HepG2 (cell line): ENCODE results near the gene SLC35A3. TPM values are rescaled to one million over a fixed set of nuclear protein-coding genes. Genes with fewer than 3 reads are reported as not detected.
"Not testable (repeated sequence)": the region's sequence is repeated elsewhere in the genome, so short reads cannot be mapped to it uniquely, and the experiment has no call there.

ENCODE experiments used
- ATAC-seq: fragments of 200-7000 bp; cut with Tn5 transposase; 3 replicates; pipeline ENCODE4 v1.9.1; 2020; ENCODE audit warnings: mild to moderate bottlenecking, moderate library complexity
- BruUV-seq: library from RNA; stranded (reverse); fragments of 400-500 nt; replicated peaks from 2 replicates; lab custom pipeline; 2021; lab: Mats Ljungman, UMichigan
- CTCF ChIA-PET: fragments of 300-600 bp; formaldehyde crosslinking; extraction: SDS; loops from one replicate; lab custom pipeline; 2021; ENCODE audit warnings: low total read pairs, inconsistent platforms, low intra/inter-chr PET ratio; lab: Yijun Ruan, JAX
- POLR2A ChIA-PET: fragments of 350-600 bp; sonication (Branson Sonifier 250); formaldehyde crosslinking; loops from one replicate; lab custom pipeline; 2020; ENCODE audit warnings: antibody characterized with exemption, inconsistent platforms; lab: Yijun Ruan, JAX
- DNase-seq: peaks from one replicate; pipeline ENCODE4 v3.0.0-alpha.2; 2015; ENCODE audit warnings: low spot score
- FAIRE-seq: peaks from 3 replicates; lab custom pipeline; 2011; peaks lifted over from hg19 to GRCh38; lab: Jason Lieb, UNC
- H2AFZ ChIP-seq: one replicate; pipeline ENCODE4 v1.6.1; 2011; ENCODE audit warnings: low read length, inconsistent platforms
- H3K27ac ChIP-seq: fragments of 300-600 bp; 3 replicates; pipeline ENCODE4 v1.8.0; 2011; ENCODE audit warnings: mixed run types, mild to moderate bottlenecking, mixed read lengths, low read length, inconsistent platforms; ENCODE audit not compliant: insufficient read depth; ENCODE audit errors: extremely low read length
- H3K27me3 ChIP-seq, 2 experiments: fragments of 200-600 bp in 1 of 2; 2 replicates in 1 of 2; 3 replicates in 1 of 2; pipeline versions ENCODE4 v1.6.0 to v1.8.0; 2011; ENCODE audit warnings: low read length in 2 of 2, mild to moderate bottlenecking in 2 of 2, moderate library complexity in 2 of 2, inconsistent platforms in 1 of 2; ENCODE audit not compliant: insufficient read depth in 2 of 2, control insufficient read depth in 1 of 2
- H3K36me3 ChIP-seq, 2 experiments: fragments of 200-600 bp in 1 of 2; replicated peaks in 1 of 2; 2 replicates in 1 of 2; 3 replicates in 1 of 2; pipeline versions ENCODE4 v1.5.1 to v1.8.0; 2011; ENCODE audit warnings: low read length in 2 of 2, inconsistent platforms in 1 of 2; ENCODE audit not compliant: insufficient read depth in 2 of 2, control insufficient read depth in 1 of 2
- H3K4me1 ChIP-seq: 2 replicates; pipeline ENCODE4 v1.5.1; 2012; ENCODE audit warnings: low read length, inconsistent platforms; ENCODE audit not compliant: insufficient read depth
- H3K4me2 ChIP-seq: 2 replicates; pipeline ENCODE4 v1.6.0; 2011; ENCODE audit warnings: low read depth, low read length, inconsistent platforms
- H3K4me3 ChIP-seq, 3 experiments: fragments of 200-600 bp in 1 of 3; sonication (generic), shearing (Covaris generic) in 1 of 3; replicated peaks in 1 of 3; 2 replicates each; pipeline ENCODE4 v1.5.1; 2011 to 2016; ENCODE audit warnings: low read length in 3 of 3, inconsistent platforms in 2 of 3, low read depth in 2 of 3, mild to moderate bottlenecking in 2 of 3, control low read depth in 1 of 3, mixed read lengths in 1 of 3; ENCODE audit not compliant: insufficient read depth in 1 of 3
- H3K79me2 ChIP-seq: one replicate; pipeline ENCODE4 v1.6.1; 2011; ENCODE audit warnings: low read length, inconsistent platforms; ENCODE audit not compliant: insufficient read depth
- H3K9ac ChIP-seq: 2 replicates; pipeline ENCODE4 v1.6.0; 2011; ENCODE audit warnings: mild to moderate bottlenecking, low read depth, low read length, inconsistent platforms; ENCODE audit not compliant: insufficient read depth
- H3K9me3 ChIP-seq: 2 replicates; pipeline ENCODE4 v1.5.1; 2012; ENCODE audit warnings: mild to moderate bottlenecking, low read length
- H4K20me1 ChIP-seq: 2 replicates; pipeline ENCODE4 v1.6.0; 2011; ENCODE audit warnings: inconsistent platforms, mild to moderate bottlenecking, low read length, moderate library complexity; ENCODE audit not compliant: insufficient read depth
- MIXL1 ChIP-seq: IDR thresholded peaks from 2 replicates; pipeline ENCODE4 v1.6.1; 2016
- PCBP2 ChIP-seq: fragments of 200-400 bp; formaldehyde crosslinking; optimal IDR thresholded peaks from 2 replicates; pipeline ENCODE3; 2018; ENCODE audit warnings: low read length, low read depth; ENCODE audit not compliant: poor library complexity, severe bottlenecking
- RELA ChIP-seq: sonication (generic); formaldehyde crosslinking; IDR thresholded peaks from 2 replicates; pipeline ENCODE4 v1.4.0; 2020; ENCODE audit warnings: missing genetic modification reagents
- ZNF230 ChIP-seq: sonication (generic); formaldehyde crosslinking; IDR thresholded peaks from 2 replicates; pipeline ENCODE4 v1.4.0; 2020; ENCODE audit warnings: mild to moderate bottlenecking, missing genetic modification reagents
- WGBS: methylation state at CpG from one replicate; pipeline ENCODE4 v1.1.6; 2017; ENCODE audit warnings: low lambda C conversion rate; 5-methylcytosine and 5-hydroxymethylcytosine counted together
- in situ Hi-C: cut with HindIII; loops from 2 replicates; pipeline ENCODE4 v1.10.0; 2017; ENCODE audit warnings: low pct_unique_long_range_greater_than_20kb; ENCODE audit not compliant: extremely low pct_ligation_motif_present
- intact Hi-C: fragments of 100-400 bp; cut with micrococcal nuclease; formaldehyde crosslinking; loops from one replicate; pipeline ENCODE4 v1.10.0; 2022; ENCODE audit not compliant: unreplicated experiment
- polyA plus RNA-seq, 8 experiments: library from polyadenylated mRNA; depleted of rRNA in 3 of 8; stranded (reverse) in 7 of 8; unstranded in 1 of 8; fragments of >200 nt; fragmentation: Illumina TruSeq in 4 of 8; extraction: Trizol in 4 of 8; gene quantifications; 2 replicates each; pipeline versions ENCODE4 v1.2.1 to v1.2.3, GENCODE V29; 2011 to 2016; ENCODE audit warnings: low read depth in 4 of 8, missing spikeins in 1 of 8, mixed read lengths in 1 of 8; ENCODE audit not compliant: insufficient read depth in 1 of 8
- total RNA-seq, 5 experiments: library from RNA; depleted of rRNA; stranded (reverse); fragments of >200 nt; fragmentation: Illumina TruSeq; extraction: Trizol; gene quantifications; 2 replicates each; pipeline ENCODE4 v1.2.3, GENCODE V29; 2016; ENCODE audit warnings: low read depth in 1 of 5

The SLC35A3 gene
- total and polyA plus RNA-seq, 2 of the 13 experiments (the other 11 are each of a cell fraction or from before 2014, with no cell fraction given), result 11.2 to 24.9 TPM

- ATAC-seq, H2AFZ ChIP-seq, H3K9ac ChIP-seq, H3K9me3 ChIP-seq, in situ Hi-C loops, H3K4me2 ChIP-seq, FAIRE-seq, BruUV-seq, H3K27ac ChIP-seq, intact Hi-C loops, H3K27me3 ChIP-seq, POLR2A ChIA-PET, H4K20me1 ChIP-seq, CTCF ChIA-PET, H3K4me3 ChIP-seq, DNase-seq: not testable (repeated sequence)
- 96% methylated on average over 7 of the region's 7 CpGs for WGBS
- peaks cover 28% of the 10 kb centered on the region; the same call in 1 of the 2 replicates for H3K4me1 ChIP-seq
- H3K79me2 ChIP-seq, result peaks cover 34% of the 10 kb centered on the region
- H3K36me3 ChIP-seq, result peaks cover 2 to 19% of the 10 kb centered on the region in 2 experiments; a peak in 3 of 5 replicates
Measured at GRCh38 chr1:99972066-99972465, 2.3 kb downstream of the SLC35A3 start.

GRCh38 chr1:99975529-99975928, 5.7 kb downstream of the SLC35A3 start:
- Histone ChIP-seq H3K4me1 (peaks cover 20% of the 10 kb centered on the region; the same call in 1 of the 2 replicates), H3K9ac (no peak overlapping the region), H3K79me2 (peaks cover 36% of the 10 kb centered on the region), H3K27me3 (no peaks in the 10 kb centered on the region), H3K4me2 (no peak overlapping the region)
- CTCF ChIA-PET, result no interaction called here
- WGBS, result 91% methylated on average over 3 of the region's 3 CpGs
- FAIRE-seq, result no peak
- BruUV-seq, result no TSS peak
- TF ChIP-seq MIXL1 (CRISPR knock-in tag) (no peak), ZNF230 (CRISPR knock-in tag) (no peak), PCBP2 (no peak), RELA (CRISPR knock-in tag) (no peak)
- TF ChIP-seq, all 625 proteins: peak for 0
- intact Hi-C loops, result no loop called here
- H3K9me3 ChIP-seq, result no peaks in the 10 kb centered on the region
- POLR2A ChIA-PET, result no interaction called here
- no peaks in the 10 kb centered on the region for H4K20me1 ChIP-seq
- H3K36me3 ChIP-seq, result peaks cover 2 to 19% of the 10 kb centered on the region in 2 experiments; a peak in 3 of 5 replicates
- DNase-seq (no peak), ATAC-seq (no peak)
- H2AFZ ChIP-seq, result no peak overlapping the region
- in situ Hi-C loops, result no loop called here
- no peak overlapping the region for H3K4me3 ChIP-seq
- no peak overlapping the region for H3K27ac ChIP-seq

DNA sequence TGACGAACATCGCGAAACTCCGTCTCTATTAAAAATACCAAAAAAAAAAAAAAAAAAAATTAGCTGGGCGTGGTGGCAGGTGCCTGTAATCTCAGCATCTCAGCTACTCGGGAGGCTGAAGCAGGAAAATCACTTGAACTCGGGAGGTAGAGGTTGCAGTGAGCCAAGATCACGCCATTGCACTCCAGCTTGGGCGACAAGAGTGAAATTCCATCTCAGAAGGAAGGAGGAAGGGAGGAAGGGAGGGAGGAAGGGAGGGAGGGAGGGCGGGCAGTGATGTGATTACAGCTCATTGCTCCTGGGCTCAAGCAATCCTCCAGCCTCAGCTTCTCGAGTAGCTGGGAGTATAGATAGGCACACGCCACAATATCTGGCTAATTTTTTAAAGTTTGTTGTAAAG, 7.5 kb downstream of the SLC35A3 start:
- H3K4me2 ChIP-seq, DNase-seq, H3K9me3 ChIP-seq, H2AFZ ChIP-seq, CTCF ChIA-PET, FAIRE-seq, H3K4me3 ChIP-seq, H3K9ac ChIP-seq, H3K4me1 ChIP-seq, BruUV-seq, POLR2A ChIA-PET, H3K27me3 ChIP-seq, ATAC-seq, intact Hi-C loops, H4K20me1 ChIP-seq, H3K27ac ChIP-seq, in situ Hi-C loops: not testable (repeated sequence)
- H3K36me3 ChIP-seq, result peaks cover 2 to 19% of the 10 kb centered on the region in 2 experiments; a peak in 3 of 5 replicates
- H3K79me2 ChIP-seq, result peaks cover 24% of the 10 kb centered on the region
- WGBS, result 97% methylated on average over 12 of the region's 12 CpGs
